EL (cell line): Measurements from ENCODE around the gene DNAJA3.
A peak's percentile ranks its signal among the peaks of the same experiment; 100 is the strongest.

Experiments
- DNase-seq: peaks from one replicate; pipeline ENCODE4 v3.0.0-alpha.2; 2016

The DNAJA3 gene

GRCh38 chr16:4407543-4408322, 17.9 kb upstream of the DNAJA3 start:
- DNase-seq: peak; percentile 71

- no peak for DNase-seq
These were observed 17.4 kb upstream of the DNAJA3 start for GRCh38 chr16:4408323-4408690.

DNA sequence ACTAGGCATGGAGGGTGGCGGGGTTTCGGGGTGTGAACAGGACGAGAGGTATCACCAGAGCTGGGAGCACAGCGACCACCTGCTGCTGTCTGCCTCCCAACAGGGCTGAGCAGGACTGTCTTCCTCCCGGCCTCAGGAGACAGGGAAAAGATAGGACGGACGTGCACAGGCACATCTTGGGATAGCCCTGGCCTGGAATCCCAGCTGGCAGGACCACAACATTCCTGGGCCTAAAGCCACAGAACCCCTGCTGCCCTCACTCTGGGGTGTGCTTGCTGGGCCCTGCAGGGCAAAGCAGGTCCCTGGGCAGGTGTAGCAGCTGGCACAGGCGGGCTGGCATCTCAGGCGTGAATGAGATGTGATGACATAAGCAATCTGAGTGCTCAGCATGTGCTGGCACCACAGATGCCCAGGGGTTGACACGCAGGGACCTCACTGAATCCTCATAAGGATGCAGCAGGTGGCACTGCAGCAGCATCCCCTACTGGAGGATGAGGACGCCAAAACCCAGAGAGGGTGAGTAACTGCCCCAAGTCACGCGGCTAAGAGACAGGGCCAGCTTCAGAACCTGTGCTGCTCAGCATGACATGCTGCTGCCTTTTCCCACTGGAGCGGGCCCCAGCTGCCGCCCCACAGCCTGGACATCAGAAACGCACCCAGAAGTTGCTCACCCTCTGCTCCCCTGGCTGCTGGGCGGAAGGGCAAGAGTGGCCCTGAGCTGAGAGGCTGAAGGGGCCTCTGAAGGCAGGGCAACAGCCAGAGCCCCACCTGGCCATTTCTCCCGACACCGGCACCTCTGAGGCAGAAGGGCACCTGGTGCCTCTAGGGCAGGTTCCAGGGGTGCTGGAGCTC, 16.4 kb upstream of the DNAJA3 start:
- peak; percentile 23 for DNase-seq

GRCh38 chr16:4410335-4411075, 15.2 kb upstream of the DNAJA3 start:
- peak; percentile 90 for DNase-seq

DNA sequence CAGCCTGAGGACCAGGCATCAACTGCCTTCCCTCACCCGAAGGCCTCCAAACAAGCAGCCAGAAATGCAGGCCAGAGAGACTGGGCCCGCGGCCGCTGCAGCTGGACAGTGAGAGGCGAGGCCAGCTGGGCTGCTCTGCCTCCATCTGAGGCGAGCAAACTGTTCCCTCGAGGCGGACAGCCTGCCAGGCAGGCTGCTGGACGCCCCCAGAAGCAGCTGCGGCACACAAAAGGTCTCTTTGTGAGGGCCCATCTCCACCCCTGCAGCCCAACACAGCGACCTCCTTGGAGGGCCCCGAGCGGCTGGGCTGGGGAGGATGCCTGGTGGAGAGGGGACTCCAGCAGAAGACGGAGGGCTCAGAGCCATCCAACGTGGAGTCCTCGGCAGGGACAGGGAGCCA, 14.0 kb upstream of the DNAJA3 start:
- no peak for DNase-seq

- DNase-seq: no peak
These were observed 13.5 kb upstream of the DNAJA3 start for GRCh38 chr16:4412159-4412558.

GRCh38 chr16:4412854-4413253, 12.8 kb upstream of the DNAJA3 start:
- no peak for DNase-seq

- no peak for DNase-seq
These were observed 11.3 kb upstream of the DNAJA3 start for GRCh38 chr16:4414187-4414917.

DNA sequence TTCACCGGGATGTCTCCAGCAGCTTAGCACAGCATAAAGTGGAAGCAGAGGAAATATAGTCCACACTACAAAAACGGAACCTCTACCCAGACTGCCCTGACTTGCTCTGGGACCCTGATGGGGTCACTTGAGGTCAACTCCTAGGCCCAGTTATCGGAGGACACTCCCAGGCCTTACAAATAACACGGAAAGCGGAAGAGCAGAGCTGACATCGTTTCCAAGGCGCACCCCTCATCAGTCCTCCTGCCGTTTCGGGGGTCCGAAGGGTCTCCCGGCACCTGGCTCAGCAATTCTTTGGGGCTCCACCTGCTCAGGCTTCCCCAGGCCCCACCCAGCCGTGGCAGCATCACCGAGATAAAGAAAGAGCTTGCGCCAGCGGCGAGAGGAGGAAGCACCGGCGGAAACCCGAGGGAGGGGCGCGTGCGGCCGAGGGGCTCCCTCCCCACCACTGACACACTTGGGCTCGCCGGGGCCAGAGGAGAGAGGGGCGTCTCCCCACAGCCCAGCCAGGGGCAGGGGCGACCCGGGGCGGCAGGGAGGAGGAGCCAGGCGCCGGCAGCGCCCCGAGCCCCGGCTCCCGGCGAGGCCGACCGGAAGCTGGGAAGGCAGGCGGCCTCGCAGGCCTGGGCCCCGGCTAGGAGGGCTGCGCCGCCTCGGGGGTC, 10.0 kb upstream of the DNAJA3 start:
- DNase-seq: peak; percentile 23

GRCh38 chr16:4416200-4417032, 9.3 kb upstream of the DNAJA3 start, which contains the start of gene CORO7:
Gene CORO7 (minus strand): TSS chr16:4416596. CDS start chr16:4416518, 78 bp downstream.
- DNase-seq: peak; percentile 90

- DNase-seq: no peak
These were observed 6.2 kb upstream of the DNAJA3 start for GRCh38 chr16:4419402-4419959.

DNA sequence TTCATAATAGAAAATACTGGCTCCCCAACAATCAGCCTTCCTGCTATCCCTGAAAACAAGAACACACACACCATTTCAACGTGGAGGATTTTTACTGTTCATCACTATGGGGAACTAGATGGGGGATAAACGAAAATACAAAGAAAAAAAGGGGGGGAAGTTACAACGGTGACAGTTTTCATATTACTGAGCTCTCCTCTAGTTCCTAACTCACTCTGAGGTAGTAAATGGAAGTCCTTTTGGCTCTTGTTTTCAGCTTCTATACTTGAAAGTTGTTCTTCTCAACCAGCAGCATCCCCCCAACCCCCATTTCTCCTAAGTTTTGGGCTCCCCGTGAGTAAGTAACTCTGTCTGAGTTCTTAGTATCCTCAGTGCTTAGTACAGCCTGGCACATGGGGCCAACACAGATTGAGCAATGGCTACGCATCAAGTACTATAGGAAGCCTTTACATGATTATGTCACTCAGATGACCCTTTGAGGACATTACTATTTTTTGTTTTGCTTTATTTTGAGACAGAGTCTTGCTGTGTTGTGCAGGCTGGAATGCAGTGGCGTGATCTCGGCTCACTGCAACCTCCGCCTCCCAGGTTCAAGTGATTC, 5.1 kb upstream of the DNAJA3 start:
- no peak for DNase-seq

GRCh38 chr16:4426021-4426684, 485 bp downstream of the DNAJA3 start:
- DNase-seq: peak; percentile 28

DNA sequence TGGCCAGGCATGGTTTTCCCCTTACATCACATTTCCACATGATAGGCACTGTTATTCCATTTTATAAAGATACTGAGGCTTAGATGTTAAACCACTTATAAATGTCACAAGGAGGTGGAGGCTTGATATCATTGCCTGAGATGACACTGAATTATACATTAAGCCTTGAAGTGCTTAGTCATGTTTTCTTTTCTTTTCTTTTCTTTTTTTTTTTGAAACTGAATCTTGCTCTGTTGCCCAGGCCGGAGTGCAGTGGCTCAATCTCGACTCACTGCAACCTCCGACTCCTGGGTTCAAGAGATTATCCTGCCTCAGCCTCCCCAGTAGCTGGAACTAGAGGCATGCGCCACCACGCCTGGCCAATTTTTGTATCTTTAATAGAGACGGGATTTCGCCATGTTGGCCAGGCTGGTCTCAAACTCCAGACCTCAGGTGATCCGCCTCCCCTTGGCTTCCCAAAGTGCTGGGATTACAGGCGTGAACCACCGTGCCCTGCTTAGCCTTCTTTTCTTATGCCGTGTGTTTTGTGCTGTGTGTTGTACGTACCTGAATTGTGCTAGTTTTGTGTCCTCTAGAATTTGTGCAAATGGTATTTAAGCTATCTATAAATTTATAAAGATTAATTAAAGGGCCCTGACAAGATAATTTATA, 1.2 kb downstream of the DNAJA3 start:
- no peak for DNase-seq

DNA sequence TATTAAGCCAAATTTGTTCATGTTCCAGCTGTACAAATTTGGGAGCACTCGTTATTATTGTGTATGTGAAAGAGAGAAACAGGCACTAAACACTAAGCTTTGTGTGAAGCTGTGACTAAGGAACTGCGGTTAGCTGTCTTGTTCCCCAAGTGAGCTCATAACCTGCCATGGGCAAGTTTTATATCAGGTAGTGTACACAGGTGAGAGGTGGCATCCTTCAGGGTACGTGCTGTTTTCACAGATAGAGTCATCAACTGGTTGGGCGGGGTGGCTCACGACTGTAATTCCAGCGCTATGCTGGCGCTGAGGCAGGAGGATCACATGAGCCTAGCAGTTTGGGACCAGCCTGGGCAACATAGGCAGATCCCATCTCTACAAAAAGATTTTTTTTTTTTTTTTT, 2.8 kb downstream of the DNAJA3 start:
- DNase-seq: no peak

DNA sequence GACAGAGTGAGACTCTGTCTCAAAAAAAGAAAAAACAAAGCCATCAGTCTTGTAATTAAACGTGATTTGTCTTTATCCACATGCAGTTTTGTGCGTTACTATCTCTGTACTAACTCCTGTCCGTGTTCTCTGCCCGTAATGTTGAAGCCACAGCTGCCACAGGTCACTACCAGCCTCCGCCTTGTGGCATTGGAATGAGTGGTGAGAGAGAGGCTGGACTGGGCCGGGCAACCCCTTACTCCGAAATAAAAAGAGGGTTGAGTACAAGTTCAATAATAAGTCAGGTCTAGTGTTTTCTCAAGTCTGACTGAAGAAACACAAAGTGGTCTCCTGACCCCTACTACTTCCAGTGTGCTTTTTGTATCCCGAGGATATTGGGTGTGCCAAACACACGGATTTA, 5.4 kb downstream of the DNAJA3 start:
- no peak for DNase-seq

DNA sequence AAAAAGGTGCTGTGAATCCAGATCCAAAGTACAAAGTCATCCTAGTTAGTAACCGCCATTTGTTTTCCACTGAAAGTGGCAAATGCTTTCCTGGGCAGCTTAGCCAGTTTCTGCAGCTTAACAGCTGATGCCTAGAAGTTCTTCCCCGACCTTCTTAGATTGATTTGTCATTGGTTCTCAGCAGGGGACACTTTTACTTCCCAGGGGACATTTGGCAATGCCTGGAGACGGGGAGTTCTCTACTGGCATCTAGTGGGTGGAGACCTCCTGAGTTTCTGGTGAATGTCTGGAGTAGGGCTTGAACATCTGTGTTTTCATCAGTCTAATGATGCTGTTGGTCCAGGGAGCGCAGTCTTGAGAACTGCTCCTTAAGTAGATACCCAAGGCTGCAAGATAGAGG, 7.6 kb downstream of the DNAJA3 start:
- DNase-seq: no peak

- DNase-seq: no peak
These were observed 8.5 kb downstream of the DNAJA3 start for GRCh38 chr16:4433914-4434787.
